ENCODE results near the gene TMEM18.
A peak's percentile ranks its signal among the peaks of the same experiment; 100 is the strongest.
"Not testable (repeated sequence)": the region's sequence is repeated elsewhere in the genome, so short reads cannot be mapped to it uniquely, and the experiment has no call there.

The TMEM18 gene

DNA sequence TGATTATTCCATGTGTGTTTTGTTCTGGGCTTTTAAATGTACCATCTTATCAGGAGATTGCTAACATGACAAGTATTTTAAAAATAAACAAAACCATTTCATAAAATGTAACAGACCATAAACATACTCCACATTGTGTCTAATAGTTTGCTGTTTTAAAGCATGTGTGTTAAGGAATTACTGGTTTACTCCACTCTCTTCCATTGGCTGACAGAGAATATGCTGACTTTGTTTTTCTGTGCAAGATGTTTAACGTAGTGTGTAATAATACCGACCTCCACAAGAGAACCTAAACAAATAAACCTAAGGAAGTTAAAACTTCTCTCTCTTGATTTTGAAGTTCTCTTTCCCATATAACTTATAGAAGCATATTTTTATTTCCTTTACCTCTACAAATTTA lies 17.0 kb upstream of the TMEM18 start:
- FAIRE-seq (no peak), DNase-seq (ENCODE audit: low spot score) (no peak)

DNA sequence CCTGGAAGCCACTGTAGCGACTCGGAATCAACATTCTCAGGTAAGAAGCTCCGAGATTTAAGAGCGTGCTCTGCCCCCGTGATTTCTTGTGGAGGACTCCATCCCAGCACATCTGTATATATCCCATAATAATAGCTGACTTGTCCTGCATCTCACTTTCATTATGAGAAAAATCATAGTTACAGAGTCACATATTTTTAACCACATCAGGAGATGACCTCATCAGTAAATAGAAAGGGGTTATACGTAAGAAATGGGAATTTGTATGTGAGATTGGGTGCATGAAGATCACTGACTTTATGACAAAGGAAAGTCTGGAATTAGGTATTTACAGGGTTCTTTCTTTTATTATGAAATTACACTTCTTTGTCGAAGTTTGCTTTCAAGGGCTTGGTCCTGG lies 16.4 kb upstream of the TMEM18 start:
- FAIRE-seq (no peak), DNase-seq (ENCODE audit: low spot score) (no peak)

DNA sequence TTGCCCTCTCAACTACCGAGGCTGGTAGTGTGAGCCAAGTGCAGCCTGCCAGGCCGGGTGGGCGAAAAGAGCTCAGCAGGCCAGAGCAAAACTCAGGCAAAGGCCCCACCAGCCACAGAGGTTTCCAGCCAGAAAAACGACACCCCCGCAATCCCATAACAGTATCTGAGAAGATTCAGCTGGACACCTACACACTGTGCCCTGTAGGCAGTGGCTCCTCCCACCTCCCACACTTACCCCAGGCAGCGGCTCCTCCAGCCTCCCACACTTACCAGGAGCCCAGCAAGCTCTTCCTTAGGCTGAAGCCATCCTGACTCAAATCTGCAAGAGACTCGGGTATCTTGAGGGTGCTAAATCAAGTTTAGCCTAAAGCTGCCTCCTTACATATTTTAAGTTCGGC lies 15.6 kb upstream of the TMEM18 start:
- FAIRE-seq, result no peak
- no peak for DNase-seq (ENCODE audit: low spot score)

DNA sequence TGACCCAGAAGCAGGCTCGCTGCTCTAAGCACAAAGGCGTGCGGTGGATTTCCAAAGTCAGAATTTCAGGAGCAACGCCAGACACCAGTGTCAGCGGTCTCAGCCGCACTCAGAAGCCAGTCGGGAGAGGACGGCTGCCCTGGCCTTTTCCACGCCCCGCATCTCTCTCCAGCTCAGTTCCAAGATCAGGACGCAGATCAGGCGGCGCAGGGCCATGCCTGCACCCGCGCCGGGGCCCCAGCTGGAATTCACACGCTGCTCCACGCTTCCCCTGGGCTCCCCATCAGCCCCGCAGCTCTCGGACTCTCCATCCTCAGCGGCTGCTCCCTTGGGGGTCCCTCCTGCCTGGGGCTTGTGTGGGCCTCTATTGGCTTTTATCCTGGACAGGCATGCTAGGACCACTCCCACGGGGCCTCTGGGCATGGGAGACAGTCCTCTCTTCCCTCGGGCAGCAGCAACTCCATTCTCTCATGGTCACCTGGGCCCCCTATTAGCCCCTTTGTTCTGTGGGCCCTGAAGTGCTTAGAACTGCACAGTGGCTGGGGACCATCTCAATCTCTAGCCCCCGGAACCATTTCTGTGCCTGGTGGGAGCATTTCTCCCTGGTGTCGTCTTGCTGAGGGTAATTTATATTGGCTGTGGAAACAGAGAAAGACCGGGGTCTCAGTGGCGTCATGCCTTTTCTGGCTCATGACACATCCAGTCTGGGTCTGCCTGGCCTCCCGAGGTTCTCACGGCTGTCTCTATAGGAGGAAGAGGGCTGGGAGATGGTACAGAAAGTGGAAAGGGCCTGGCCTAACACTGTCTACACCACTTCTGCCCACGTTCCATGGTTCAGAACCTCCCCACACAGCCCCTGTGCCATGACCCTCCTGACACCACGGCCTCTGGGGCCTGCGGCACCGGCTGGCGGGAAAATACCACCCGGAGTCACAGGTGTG lies 14.9 kb upstream of the TMEM18 start:
- no peak for FAIRE-seq
- no peak for DNase-seq (ENCODE audit: low spot score)

DNA sequence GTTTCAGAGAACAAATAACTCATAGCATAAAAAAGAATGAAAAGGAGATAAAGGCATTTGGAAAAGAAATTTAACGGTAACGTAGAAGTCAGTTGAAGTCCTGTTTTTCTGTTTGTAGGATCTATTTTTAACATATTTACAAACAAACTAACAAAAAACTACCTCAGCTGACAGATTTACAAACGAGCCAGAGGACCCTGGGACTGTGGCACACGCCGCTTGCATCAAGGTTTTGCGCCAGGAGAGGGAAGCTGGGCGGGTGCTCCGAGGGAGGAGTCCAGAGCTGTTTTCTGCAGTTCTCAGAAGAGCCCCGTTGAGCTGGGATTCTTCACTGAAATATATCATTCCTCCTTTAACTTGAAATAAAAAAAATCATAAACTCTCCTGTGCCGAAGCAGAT lies 13.6 kb upstream of the TMEM18 start:
- no peak for FAIRE-seq
- DNase-seq (ENCODE audit: low spot score), result no peak

DNA sequence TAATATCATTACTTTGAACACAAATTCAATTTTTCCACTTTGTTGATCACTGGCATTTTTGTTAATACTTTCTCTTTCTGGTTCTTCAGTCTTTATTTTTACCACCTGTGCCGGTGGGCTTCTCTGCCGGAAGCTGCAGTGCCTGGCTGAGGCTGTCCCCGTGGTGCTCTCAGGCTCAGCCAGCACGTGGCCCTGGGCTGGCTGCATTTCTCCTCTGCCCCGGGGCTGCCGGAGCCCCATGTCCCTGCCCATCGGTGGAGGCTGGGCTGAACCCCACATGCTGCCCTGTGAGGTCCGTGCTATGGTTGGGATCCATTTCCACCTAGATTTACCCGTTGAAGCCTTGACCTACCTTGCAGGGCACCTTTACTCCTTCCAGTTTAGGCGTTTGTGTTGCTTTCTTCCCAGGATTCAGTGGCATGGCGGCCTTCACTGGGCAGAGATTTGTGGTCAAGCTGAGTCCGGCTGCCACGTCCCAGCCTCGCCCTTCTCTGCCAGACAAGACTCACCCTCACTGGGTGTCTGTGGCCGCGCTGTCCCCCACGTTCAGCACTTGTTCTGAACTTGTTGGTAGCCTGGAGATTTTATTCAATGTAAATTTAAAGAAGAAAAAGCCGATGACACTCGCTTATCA lies 12.8 kb upstream of the TMEM18 start:
- DNase-seq (ENCODE audit: low spot score) (no peak), FAIRE-seq (no peak)

DNA sequence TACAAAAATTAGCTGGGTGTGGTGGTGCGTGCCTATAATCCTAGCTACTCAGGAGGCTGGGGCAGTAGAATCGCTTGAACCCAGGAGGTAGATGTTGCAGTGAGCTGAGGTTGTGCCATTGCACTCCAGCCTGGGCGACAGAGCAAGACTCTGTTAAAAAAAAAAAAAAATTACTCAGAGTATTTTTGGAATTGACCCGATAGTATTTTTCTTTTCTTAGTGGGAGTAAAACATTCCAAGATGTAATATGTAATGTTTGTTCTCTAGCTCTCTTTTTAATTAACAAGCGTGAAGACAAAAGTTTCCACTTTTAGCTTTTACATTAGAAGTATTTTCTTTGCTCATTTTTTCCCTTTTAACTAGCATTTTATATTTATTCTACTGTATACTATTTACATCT lies 12.0 kb upstream of the TMEM18 start:
- no peak for DNase-seq (ENCODE audit: low spot score)
- no peak for FAIRE-seq

DNA sequence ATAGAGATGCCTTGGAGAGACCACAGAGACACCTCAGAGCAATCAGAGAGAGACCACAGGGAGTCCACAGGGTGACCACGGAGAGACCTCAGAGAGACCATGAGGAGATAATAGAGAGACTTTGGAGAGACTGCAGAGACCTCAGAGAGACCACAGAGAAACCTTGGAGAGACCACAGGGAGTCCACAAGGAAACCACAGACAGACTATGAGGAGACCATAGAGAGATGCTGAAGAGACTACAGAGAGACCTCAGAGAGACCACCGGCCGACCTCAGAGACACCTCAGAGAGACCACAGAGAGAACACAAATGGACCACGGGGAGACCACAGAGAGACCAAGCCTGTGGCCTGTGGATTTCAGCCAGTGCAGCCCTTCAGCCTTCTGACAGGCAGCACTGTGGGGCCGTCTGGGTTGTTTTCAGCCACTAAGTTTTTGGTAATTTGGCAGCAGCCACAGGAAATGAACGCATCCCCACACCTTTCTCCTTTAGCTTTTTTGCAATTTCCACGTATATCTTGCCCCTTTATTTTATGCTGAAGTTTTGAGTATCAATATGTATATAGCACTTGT lies 11.4 kb upstream of the TMEM18 start:
- FAIRE-seq, result no peak

DNA sequence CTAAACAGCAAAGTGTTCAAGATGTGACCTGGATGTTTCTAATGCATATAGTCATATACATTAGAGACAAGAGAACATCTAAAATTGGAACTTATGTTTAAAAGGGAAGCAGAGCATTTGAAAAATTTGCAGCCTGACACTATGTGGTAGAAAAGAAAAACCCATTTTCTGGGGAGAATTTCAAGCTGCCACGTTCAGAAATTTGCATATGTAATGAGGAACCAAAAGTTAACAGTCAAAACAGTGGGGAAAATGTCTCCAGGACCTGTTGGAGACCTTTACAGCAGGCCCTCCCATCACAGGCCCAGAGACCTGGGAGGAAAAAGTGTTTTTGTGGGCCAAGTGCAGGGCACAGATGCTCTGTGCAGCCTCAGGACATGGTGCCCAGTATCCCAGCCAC lies 8.2 kb upstream of the TMEM18 start:
- DNase-seq (ENCODE audit: low spot score), result no peak
- no peak for FAIRE-seq

More for the DNA sequence above, 11.4 kb upstream of the TMEM18 start:
- DNase-seq (ENCODE audit: low spot score), result no peak

DNA sequence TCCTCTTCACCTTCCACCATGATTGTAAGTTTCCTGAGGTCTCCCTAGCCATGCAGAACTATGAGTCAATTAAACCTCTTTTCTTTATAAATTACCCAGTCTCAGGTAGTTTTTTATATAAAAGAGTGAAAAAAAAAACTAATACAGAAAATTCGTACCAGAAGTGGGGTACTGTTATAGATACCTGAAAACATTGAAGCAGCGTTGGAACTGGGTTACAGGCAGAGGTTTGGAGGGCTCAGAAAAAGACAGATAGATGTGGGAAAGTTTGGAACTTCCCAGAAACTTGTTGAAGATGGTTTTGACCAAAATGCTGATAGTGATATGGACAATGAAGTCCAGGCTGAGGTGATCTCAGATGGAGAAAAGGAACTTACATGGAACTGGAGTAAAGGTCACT lies 7.7 kb upstream of the TMEM18 start:
- not testable (repeated sequence) for FAIRE-seq; DNase-seq (ENCODE audit: low spot score)

DNA sequence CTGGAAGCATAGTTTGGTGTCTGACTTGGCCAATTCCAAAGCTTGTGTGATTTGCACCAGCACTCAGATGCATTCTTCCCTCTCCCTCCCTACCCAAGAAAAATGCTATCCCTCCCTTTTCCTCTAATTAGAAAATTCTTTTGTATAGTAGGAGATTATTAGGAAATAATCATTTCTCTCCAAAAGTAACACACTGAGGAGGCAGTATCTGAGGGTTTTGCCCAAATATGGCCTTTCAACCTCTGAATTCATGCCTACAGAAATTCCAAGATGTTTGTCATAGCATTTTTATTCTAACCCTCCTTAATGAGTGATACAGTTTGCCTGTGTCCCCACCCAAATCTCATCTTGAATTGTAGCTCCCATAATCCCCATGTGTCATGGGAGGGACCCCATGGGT lies 5.0 kb upstream of the TMEM18 start:
- FAIRE-seq (no peak), DNase-seq (ENCODE audit: low spot score) (no peak)

DNA sequence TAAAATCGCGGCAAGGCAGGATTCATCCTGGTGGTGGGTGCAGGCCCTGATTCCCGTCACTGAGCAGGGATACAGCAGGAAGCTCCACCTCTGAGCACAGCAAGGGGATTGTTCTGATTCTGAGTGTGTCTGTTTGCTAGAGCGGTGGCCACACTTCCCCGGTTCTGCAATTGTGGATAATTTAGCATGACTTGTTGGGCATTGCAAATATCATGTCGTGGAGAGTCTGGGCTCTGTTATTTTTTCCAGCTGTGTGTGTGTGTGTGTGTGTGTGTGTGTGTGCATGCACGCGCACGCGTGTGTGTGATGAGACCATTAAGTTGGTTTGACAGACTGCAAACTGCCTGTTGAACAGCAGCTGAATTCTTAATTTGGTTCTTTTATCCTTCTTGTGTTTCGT lies 4.1 kb upstream of the TMEM18 start:
- no peak for DNase-seq (ENCODE audit: low spot score)
- no peak for FAIRE-seq

DNA sequence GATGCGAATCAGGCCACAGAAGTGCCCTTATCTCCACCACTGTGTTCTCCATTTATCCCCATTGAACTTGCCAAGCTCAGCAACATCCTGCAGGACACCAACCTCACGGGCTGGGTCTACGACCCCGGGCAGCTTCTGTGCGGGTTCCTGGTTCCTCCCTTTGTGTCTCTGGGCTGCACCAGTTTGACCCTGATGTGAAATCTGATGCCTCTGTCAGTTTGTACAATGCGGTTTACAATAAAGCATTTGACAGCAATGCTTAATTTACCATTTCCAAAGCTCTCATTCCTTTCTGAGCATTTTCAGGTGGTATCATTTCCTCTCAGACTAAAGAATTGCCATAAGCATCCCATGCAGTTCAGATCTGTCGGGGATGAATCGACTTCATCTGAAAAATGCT lies 3.3 kb upstream of the TMEM18 start:
- no peak for FAIRE-seq

DNA sequence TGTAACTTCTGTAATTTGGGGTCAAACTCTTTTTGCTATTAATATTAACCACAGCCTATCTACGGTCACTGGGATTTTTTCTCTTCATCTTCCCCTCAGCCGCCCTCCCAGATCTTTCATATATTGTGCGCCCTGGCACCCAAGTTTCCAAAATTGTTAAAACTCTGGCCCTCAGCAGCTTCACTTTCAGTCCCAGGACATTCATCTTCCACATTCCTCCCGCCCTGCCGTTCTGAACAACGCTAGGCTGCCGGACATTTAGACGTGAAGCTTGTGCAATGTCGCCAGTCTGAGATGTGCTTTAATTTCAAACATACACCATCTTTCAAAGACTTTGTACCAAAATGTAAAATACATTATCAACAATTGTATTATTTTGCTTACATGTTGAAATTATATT lies 1.8 kb upstream of the TMEM18 start:
- no peak for DNase-seq (ENCODE audit: low spot score)
- FAIRE-seq, result no peak

More for the DNA sequence above, 3.3 kb upstream of the TMEM18 start:
- DNase-seq (ENCODE audit: low spot score), result no peak

DNA sequence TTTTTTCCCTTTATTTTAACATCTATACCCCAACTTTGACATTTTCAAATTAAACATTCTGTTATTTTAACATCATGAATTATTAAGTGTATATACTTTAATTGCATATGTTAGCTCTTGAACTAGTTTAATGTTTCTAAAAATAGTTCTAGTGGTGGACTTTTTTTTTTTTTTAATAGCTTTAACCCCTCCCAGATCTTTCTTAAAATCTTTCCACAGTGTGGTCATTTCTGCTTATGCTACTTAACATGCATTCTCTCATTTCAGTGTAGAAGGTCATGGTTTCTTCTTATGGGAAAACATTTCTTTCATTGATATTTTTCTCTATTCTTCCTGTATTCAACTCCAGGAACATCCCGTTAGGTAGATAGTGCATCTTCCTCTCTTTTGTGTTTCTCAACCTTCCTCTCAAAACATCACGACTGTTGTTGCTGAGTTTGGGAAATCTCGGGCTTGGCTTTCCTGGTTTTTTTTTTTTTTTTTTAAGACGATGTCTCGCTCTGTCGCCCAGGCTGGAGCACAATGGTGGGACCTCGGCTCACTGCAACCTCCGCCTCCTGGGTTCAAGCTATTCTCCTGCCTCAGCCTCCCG lies 849 bp upstream of the TMEM18 start:
- DNase-seq (ENCODE audit: low spot score), result no peak
- no peak for FAIRE-seq

DNA sequence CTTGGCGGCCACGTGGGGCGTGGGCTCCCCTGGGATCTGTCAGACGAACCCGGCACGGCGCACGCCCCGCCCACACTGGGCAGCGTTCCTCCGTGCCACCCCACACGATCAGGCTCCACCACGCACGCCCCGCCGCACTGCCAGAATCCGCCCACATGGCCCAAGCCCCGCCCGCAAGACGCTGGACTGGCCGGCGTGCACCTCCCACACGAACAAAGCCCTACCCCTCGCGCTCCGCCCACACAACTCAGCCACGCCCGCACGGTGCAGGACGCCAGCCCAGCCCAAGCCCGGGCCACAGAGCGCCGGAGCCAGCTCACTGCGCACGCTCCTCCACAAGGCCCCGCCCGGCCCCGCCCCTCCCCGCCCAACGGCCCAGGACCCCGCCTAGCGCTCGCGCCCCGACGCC lies 555 bp downstream of the TMEM18 start:
- DNase-seq (ENCODE audit: low spot score) (peak; percentile 93), FAIRE-seq (peak; percentile 20)

DNA sequence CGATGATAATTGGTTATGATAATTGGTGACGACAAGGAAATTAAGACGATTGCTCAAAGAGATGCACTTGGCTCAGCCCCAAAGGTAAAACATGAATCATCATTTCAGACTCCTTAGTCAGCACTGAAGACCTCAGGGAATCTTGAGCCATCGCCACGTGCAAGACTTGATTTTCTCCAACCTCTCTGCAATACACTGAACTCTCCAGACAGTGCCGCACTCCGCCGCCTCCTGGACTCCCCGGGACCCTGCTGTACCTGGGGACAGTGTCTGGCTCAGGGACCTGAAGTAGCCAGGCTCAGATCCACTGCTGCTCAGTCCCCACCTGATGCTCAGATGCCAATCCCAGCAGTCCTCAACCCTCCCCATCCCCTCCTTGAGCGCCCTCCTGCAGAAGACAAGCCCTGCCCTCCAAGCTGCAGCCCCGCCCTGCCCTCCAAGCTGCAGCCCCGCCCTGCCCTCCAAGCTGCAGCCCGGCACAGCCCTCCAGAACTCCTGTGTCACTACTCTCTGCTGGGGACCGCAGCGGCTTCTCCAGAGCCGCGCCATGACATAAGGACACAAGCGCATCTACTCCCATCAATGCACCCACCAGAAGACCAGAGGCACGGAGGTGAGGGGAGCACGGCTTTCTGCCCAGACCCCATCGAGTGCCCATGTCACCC lies 1.1 kb downstream of the TMEM18 start:
- FAIRE-seq (no peak), DNase-seq (ENCODE audit: low spot score) (peak; percentile 25)

DNA sequence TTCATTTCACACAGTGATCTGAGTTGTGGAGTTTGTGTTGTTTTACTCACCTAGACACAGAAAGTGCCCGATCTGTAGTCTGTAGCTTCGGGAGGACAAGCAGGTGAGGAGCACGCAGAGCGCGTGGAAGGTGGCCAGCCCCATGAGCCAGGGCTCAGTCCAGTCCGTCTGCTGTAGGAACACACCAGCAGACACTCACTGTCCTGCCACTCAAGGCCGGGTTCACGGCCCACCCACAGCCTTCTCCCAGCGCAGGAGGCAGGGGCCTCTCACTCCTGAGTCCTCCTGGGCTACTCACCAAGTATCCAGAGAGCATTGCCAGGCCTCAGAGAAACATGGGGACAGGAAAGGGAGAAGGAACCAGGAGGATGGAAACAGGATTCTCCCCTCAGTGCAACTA lies 1.7 kb downstream of the TMEM18 start:
- DNase-seq (ENCODE audit: low spot score) (no peak), FAIRE-seq (no peak)

DNA sequence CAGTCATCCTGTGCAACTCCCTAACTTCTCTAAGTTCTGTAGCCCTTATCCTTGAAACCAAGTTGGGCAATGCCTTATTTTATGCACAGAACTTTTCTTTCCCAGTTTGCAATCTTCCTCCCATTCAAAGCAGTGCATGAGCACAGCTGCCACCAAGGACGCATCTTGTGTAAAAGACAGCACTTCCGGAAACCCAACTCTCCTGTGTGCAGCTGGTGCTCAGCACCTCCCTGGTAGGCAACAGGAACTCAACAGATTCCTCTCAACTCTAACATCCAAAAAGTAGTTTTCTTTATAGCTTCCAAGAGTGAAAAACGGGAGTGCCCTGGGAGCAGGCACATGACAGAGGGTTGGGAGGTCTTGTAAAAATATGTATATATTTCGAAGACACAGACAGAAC lies 2.2 kb downstream of the TMEM18 start:
- FAIRE-seq, result no peak

DNA sequence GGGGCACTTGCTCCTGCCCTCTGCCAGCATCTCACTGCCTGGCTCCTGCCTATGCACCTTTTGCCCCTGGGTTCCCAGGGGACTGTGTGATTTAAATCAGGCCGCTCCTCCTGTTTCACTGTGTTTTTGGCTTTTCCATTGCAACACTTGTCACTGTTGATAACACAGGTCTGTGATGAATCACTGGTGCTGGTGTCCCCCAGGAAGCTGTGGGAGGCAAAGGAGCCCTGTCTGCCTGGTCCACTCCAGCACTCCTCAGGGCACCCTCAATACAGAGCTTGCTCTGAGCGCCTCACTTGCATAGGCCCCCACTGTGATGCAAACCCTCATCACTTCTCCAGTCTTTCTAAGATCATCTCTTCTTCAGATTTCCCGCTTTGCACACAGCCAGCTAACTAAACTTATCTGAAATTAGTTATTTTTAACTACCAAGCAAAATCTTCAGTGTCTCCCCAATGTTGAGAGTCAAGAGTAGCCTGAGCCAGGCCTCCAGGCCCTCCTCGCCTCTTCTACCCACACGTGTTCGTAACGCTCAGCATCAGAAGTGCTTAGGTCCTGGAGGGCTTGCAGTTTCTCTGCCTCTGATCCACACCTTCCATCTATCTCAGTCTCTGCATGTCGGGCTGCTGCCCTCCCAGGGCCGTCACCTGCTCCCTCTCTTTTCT lies 2.8 kb downstream of the TMEM18 start:
- FAIRE-seq (no peak), DNase-seq (ENCODE audit: low spot score) (no peak)

More for the DNA sequence above, 2.2 kb downstream of the TMEM18 start:
- DNase-seq (ENCODE audit: low spot score), result no peak
